GM06990 (cell line): ENCODE results near the gene ACTR6.
A peak's percentile ranks its signal among the peaks of the same experiment; 100 is the strongest.

Experiments used
- DNase-seq: peaks from one replicate; pipeline ENCODE4 v3.0.0-alpha.2; 2011; ENCODE audit not compliant: insufficient read length; ENCODE audit errors: extremely low read depth
- H3K27me3 ChIP-seq: replicated peaks from 2 replicates; pipeline ENCODE4 v1.6.0; 2011; ENCODE audit warnings: low read length; ENCODE audit not compliant: control insufficient read depth, insufficient read depth
- H3K36me3 ChIP-seq: 2 replicates; pipeline ENCODE4 v1.5.1; 2011; ENCODE audit warnings: low read length; ENCODE audit not compliant: control insufficient read depth, insufficient read depth
- H3K4me3 ChIP-seq: replicated peaks from 2 replicates; pipeline ENCODE4 v1.5.1; 2011; ENCODE audit warnings: low read depth, mild to moderate bottlenecking, control low read depth, low read length
- TF ChIP-seq, protein P1 (sequence below): IDR thresholded peaks from 2 replicates; pipeline ENCODE4 v1.5.1; 2011; ENCODE audit warnings: low read length, control low read depth, mild to moderate bottlenecking, inconsistent platforms; ENCODE audit not compliant: insufficient read depth, poor library complexity, severe bottlenecking

ACTR6 gene

DNA sequence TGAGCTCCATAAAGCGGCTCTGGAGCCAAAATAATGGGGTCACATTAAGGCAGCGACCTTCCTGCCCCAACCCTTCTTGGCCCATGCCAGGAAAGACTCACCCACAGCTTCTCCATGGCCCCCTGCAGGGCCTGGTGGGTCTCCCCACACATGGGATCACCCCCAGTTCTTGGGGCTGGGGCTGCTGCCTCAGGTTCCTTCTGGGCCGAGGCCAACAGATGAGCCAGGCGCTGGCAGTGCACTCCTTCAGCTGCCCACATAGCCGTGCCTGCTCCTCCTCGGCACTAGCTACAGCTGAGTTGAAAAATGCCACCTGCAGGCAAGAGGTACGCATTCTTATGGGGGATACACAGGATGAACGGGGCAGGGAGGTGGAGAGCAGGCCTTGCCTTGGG, 43.2 kb upstream of the ACTR6 start:
- no peak for DNase-seq
- TF ChIP-seq, protein P1, sequence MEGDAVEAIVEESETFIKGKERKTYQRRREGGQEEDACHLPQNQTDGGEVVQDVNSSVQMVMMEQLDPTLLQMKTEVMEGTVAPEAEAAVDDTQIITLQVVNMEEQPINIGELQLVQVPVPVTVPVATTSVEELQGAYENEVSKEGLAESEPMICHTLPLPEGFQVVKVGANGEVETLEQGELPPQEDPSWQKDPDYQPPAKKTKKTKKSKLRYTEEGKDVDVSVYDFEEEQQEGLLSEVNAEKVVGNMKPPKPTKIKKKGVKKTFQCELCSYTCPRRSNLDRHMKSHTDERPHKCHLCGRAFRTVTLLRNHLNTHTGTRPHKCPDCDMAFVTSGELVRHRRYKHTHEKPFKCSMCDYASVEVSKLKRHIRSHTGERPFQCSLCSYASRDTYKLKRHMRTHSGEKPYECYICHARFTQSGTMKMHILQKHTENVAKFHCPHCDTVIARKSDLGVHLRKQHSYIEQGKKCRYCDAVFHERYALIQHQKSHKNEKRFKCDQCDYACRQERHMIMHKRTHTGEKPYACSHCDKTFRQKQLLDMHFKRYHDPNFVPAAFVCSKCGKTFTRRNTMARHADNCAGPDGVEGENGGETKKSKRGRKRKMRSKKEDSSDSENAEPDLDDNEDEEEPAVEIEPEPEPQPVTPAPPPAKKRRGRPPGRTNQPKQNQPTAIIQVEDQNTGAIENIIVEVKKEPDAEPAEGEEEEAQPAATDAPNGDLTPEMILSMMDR: no peak
- Histone ChIP-seq H3K4me3 (no peak overlapping the region), H3K36me3 (no peaks in the 10 kb centered on the region), H3K27me3 (no peaks in the 10 kb centered on the region)

DNA sequence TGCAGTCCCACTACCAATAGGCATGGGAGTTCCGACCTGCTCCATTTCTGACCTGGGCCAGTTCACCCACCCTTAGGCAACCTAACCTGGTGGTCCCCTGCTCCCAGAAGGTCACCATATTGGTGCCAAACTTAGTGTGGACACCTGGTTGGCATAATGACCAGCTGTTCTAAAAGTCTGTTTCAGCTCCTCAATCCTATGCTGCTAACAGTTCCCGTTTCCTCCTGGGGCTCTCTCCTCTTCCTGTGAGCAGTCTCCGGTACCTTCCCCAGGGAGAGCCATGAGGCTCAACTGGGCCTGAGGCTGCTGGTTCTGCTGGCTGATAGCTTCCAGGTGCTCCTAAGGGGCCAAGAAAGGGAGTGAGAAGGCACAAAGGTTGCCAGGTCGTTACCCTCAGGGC, 42.1 kb upstream of the ACTR6 start:
- TF ChIP-seq, protein P1: no peak

DNA sequence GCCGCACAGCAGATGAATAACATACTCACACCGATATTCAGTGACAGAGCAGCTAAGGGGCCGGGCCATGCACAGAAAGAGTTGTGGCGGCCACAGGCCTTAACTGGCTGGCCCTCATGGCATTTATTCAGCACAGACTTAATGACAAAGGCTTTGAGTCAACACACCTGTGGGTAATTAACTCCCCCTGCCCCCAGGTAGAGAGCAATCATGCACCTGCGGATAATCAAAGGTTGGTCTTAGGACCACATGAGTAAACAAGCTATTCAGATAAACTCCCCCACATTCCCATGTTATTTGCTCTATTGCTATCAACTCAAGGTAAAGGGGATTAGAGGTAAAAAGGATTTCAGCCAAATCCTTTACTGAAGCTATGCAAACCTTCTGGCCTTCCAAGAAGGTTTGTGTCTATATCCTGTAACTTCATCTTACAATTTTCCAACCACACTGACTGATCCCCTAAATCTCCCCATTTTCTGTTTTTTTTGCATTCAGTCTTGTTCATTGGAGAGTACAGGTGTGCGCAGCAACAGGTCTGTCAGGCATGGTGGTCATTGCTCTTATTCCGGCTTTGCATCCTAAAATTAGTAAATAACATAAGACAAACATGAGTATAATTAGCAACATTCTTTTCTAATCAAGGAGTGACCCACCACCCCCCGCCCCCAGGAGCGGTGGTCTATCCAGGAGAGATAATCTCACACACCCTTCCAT, 41.1 kb upstream of the ACTR6 start:
- no peak overlapping the region for H3K4me3 ChIP-seq
- no peak for DNase-seq
- TF ChIP-seq, protein P1: no peak
- H3K27me3 ChIP-seq: no peaks in the 10 kb centered on the region
- H3K36me3 ChIP-seq: no peaks in the 10 kb centered on the region

More for the DNA sequence above, 42.1 kb upstream of the ACTR6 start:
- H3K36me3 ChIP-seq: no peaks in the 10 kb centered on the region
- H3K27me3 ChIP-seq: no peaks in the 10 kb centered on the region
- H3K4me3 ChIP-seq: no peak overlapping the region
- no peak for DNase-seq

- peak; percentile 70 for DNase-seq
- no peaks in the 10 kb centered on the region; the same call in 1 of the 2 replicates for H3K36me3 ChIP-seq
- H3K27me3 ChIP-seq: no peaks in the 10 kb centered on the region
- no peak overlapping the region; the same call in 1 of the 2 replicates for H3K4me3 ChIP-seq
- TF ChIP-seq, protein P1: peak; percentile 18
Measured at GRCh38 chr12:100163416-100164152, 37.0 kb upstream of the ACTR6 start.

GRCh38 chr12:100164153-100164704, 36.4 kb upstream of the ACTR6 start:
- Histone ChIP-seq H3K4me3 (no peak overlapping the region), H3K27me3 (no peaks in the 10 kb centered on the region), H3K36me3 (no peaks in the 10 kb centered on the region; the same call in 1 of the 2 replicates)
- no peak for DNase-seq
- TF ChIP-seq, protein P1: no peak
